ENCODE measurements around the gene L3MBTL4.

L3MBTL4 gene

GRCh38 chr18:6362559-6363129 lies 52.1 kb downstream of the L3MBTL4 start:
- no peak for DNase-seq

GRCh38 chr18:6357668-6358067 lies 57.0 kb downstream of the L3MBTL4 start:
- no peak for DNase-seq

GRCh38 chr18:6355789-6356589 lies 58.7 kb downstream of the L3MBTL4 start:
- peak; percentile 34 for DNase-seq

GRCh38 chr18:6352275-6352674 lies 62.4 kb downstream of the L3MBTL4 start:
- DNase-seq = no peak

GRCh38 chr18:6342990-6343389 lies 71.7 kb downstream of the L3MBTL4 start:
- no peak for DNase-seq

- no peak for DNase-seq
Observed at GRCh38 chr18:6341709-6342108, 73.0 kb downstream of the L3MBTL4 start.

- DNase-seq = no peak
Observed at GRCh38 chr18:6341303-6341702, 73.4 kb downstream of the L3MBTL4 start.

- no peak for DNase-seq
Observed at GRCh38 chr18:6340121-6340520, 74.6 kb downstream of the L3MBTL4 start.

- no peak for DNase-seq
Observed at GRCh38 chr18:6336239-6336638, 78.5 kb downstream of the L3MBTL4 start.

GRCh38 chr18:6333981-6334380 lies 80.7 kb downstream of the L3MBTL4 start:
- no peak for DNase-seq

GRCh38 chr18:6331872-6332271 lies 82.8 kb downstream of the L3MBTL4 start:
- DNase-seq = no peak

GRCh38 chr18:6330786-6331185 lies 83.9 kb downstream of the L3MBTL4 start:
- no peak for DNase-seq

- no peak for DNase-seq
Observed at GRCh38 chr18:6328621-6329010, 86.1 kb downstream of the L3MBTL4 start.

- no peak for DNase-seq
Observed at GRCh38 chr18:6327895-6328620, 86.7 kb downstream of the L3MBTL4 start.

- no peak for DNase-seq
Observed at GRCh38 chr18:6327485-6327884, 87.2 kb downstream of the L3MBTL4 start.

GRCh38 chr18:6326566-6326965 lies 88.1 kb downstream of the L3MBTL4 start:
- no peak for DNase-seq

GRCh38 chr18:6323319-6323889 lies 91.3 kb downstream of the L3MBTL4 start:
- no peak for DNase-seq

GRCh38 chr18:6315517-6316331 lies 99.0 kb downstream of the L3MBTL4 start:
- DNase-seq = no peak

- no peak for DNase-seq
Observed at GRCh38 chr18:6313415-6313814, 101.3 kb downstream of the L3MBTL4 start.

- no peak for DNase-seq
Observed at GRCh38 chr18:6311456-6312215, 103.1 kb downstream of the L3MBTL4 start.

GRCh38 chr18:6310714-6311113 lies 104.0 kb downstream of the L3MBTL4 start:
- no peak for DNase-seq

GRCh38 chr18:6297875-6298274 lies 116.8 kb downstream of the L3MBTL4 start:
- no peak for DNase-seq
